DND-41 (cell line): ENCODE data around the gene CCN6.

ENCODE experiments used
- CTCF ChIP-seq: IDR thresholded peaks from 2 replicates; pipeline ENCODE4 v1.5.1; 2012; ENCODE audit warnings: borderline replicate concordance, low read length, moderate library complexity, mild to moderate bottlenecking; ENCODE audit not compliant: poor library complexity, severe bottlenecking; ENCODE audit errors: extremely low read depth
- EZH2 ChIP-seq: IDR thresholded peaks from 3 replicates; pipeline ENCODE4 v1.6.1; 2012; ENCODE audit warnings: borderline replicate concordance, low read depth, mild to moderate bottlenecking, moderate library complexity, low read length, inconsistent platforms; ENCODE audit not compliant: severe bottlenecking

GRCh38 chr6:112049996-112050395, 3.9 kb upstream of the CCN6 start:
- no peak for TF ChIP-seq EZH2
- TF ChIP-seq CTCF, result no peak
